ENCODE measurements around the gene SLC2A13.
A peak's percentile ranks its signal among the peaks of the same experiment; 100 is the strongest.
"Not testable (repeated sequence)": the region's sequence is repeated elsewhere in the genome, so short reads cannot be mapped to it uniquely, and the experiment has no call there.

Gene SLC2A13

DNA sequence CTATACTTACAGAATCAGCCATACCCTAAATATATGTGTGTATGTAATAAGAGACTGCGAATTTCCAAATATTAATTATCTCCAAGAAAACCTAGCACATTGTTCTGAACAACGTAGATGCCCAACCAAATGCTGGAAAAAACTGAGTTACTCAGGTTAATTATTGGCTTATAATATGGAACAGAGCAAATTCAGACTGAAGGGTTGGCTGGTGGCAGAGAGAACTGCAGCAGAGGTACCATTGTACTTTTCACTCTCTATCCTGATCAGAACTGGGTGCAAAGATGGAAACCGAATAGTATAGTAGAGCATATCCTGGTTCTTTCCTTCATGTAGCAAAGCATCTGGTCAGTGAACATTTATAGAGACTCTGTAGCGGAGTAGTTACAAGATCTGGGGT lies 185.7 kb downstream of the SLC2A13 start:
- no peak for DNase-seq

DNA sequence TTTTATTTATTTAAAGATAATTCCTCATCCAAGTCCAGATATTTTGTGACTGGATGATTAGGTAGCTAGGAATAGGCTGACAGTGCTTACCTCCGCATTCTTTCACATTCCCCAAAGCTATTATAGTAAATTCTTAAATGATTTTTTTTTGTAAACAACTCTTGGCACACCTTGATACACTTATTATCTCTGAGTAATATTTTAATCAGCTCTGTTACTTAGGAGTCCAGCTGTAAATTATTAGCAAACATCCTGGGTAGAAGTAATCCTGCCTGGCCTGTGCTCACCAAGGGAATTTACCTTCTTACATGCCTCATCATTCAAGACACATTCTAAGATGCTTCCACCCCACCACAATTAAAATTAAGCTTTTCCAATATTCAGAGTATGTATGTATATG lies 186.1 kb downstream of the SLC2A13 start:
- no peak for DNase-seq

DNA sequence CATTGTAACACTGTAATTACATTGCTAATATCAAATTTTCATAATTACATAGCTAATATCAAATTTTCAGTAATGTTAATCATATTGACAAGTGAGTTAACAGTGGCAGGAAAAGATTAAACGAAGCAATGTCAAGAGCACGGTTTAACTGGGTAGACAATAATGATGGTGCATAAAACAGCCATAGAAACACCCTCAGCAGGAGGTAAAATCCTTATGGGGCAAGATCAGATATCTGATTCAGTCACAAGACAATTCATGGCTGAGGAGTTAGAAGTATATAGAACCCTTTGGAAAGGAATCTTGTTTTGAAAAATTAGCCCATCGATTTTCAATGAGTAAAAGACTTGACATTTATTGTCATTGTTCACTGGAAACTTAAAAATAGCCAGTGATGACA lies 190.6 kb downstream of the SLC2A13 start:
- DNase-seq = no peak

DNA sequence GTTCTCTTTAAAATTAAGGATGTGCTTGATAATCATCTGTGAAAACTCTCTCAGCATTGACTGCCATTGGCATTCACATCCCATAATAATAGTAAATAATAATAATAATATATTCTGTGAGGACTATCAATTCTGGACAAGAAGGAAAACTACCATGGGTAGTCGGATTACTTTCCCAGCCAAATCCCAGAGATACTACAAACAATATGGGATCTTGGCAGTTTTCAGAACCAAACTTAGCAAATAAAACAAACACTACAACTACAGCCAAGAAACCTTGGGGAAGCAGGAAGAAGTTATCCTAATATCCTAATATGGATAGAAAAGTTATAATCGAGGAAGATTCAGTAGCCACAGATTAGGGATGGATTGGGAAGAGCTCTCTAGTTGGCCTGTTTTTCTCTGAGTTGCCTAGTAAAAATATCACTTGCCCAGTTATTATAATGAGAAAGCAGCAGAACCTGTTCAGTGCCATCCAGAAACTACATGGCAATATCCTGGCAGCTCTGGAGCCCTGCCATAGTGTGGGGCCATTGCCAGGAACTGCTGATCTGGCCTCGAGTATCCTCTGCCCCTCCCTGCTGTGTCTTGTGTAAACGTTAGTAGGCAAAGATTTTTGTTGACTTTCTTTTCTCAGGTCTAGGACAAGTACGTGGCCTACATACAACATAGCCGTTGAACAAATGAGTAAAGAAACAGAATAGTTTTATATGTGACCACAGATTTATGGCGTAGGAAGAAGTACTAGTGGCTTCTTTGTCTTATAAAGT lies 193.5 kb downstream of the SLC2A13 start:
- no peak for DNase-seq

DNA sequence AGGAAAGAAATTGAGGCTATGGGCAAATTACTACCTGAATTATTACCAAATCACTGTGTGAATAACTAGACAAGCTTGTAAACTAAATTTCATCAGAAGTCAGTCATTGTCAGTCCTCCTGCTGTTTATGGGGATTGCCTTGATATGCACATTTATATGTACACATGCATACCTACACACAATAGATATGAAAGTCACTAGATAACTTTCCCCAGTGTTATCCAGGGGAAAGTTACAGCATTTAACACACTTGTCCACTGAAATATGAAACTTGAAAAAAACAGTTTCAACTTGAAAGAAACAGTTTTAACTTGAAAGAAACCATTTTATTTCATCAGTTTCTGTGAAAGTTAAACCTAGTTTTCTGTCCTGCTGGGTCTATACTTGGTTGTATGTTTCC lies 199.6 kb downstream of the SLC2A13 start:
- no peak for DNase-seq

DNA sequence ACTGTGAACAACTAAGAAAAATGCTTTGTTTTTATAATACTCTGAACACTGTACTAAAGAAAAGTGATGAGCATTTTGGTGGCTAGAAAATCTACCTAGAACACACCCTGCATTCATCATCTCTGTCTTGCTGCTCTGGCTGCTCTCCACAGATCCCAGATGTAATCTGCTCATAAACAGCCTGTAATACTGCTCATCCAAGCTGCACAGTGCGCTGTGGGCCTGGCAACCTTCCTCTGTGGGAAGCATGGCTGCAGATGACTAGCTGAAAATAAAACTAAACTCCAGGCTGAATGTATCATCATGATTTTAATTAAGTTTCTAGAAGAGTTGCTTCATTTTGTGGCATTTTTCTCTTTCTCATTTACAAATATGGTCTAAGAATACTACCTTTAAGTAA lies 200.7 kb downstream of the SLC2A13 start:
- peak; percentile 35 for DNase-seq

DNA sequence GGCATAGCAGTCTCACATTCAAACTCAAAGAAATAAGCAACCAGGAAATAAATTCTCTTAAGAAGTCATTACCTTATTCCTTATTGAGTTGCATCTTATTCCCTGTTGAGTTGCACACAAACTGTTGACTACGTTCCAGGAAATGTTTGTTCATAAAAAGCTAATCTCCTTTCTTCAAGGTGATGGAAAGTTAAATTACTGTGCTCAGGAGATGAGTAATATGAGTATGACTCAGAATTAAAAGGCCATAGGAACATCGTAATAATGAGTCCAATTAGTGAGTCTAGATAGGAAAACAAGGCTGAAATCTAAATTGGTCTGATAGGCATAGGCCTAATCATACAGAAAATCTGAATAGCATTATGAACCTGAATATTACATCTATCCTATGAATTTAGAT lies 203.1 kb downstream of the SLC2A13 start:
- DNase-seq = peak; percentile 1

DNA sequence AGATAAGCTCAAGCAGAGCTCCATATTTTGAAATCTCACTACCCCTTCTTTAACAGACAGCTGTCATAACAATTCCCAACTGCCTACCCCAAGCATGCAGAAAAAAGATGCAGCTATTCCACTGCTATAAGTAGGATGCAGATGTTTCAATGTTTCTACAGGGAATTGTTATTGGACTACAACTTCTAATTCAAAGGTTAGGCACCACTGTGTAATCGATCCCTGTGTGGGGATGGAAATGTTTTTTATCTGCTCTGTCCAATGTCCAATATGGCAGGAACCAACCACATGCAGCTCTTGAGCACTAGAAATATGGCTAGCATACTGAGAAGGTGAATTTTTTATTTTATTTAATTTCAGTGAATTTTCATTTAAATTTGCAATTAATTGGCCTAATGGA lies 208.6 kb downstream of the SLC2A13 start:
- no peak for DNase-seq

DNA sequence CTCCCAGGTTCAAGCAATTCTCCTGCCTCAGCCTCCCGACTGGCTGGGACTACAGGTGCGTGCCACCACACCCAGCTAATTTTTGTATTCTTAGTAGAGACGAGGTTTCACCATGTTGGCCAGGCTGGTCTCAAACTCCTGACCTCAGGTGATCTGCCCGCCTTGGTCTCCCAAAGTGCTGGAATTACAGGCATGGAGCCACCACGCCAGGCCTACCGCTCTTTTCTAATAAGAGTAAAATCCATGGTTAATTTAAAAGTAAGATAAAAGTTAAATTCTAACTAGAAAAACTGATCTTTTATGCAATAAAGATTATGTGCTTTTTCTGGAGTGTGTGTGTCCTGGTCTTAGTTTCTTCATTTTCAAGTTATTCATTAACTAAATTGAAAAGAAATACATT lies 212.5 kb downstream of the SLC2A13 start:
- not testable (repeated sequence) for DNase-seq

DNA sequence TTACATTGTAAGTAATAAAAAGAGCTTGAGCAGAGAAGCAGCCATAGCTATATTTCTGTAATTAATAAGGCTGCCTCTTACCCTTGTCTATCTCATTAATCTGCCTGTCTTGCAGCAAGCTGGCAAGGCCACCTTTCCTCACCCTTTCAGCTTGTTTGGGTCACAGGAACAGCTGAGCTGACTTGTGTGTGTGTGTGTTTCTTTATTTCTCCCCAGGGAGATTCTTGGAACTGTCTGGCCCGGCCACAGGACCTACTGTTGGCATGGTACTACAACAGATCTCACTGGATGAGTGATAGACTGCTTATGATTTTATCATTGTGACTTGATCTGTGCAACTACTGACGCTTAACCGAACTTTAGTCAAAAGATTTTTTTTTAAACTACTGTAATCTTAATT lies 213.7 kb downstream of the SLC2A13 start:
- no peak for DNase-seq

DNA sequence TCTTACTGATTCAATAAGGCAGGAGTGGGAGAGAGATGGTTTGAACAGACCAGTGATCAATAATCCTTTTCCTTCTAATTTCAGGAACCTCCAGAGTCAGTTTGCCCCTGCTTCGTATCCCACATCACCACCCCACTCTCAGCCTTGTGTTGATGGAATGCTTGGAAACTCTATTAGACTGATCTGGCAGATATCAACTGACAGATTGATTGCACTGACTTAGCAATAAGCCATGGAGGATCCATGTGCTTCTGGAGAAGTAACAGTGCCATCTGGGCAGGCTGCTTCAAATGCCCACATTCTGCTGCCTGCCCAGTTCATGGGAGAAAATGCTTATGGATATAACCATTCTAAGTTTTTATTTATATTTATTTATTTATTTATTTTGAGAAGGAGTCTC lies 218.0 kb downstream of the SLC2A13 start:
- no peak for DNase-seq

DNA sequence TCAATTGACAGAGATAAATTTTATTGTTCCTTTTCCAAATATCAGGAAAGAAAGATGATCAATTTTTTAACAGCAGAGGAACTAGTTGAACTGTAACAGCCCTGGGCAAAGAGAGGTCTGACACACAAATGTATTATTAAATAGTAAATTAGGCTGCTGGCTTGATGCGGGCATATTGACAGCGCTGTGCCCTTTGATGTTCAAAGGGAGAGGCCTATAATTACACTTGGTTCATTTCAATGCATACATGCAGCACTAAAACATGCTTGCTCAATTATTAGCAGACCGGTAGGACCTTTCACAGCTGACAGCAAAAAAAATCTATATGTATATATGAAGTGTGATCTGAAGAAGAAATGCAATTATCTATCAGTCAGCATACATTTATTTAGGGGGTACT lies 219.8 kb downstream of the SLC2A13 start:
- DNase-seq = no peak

DNA sequence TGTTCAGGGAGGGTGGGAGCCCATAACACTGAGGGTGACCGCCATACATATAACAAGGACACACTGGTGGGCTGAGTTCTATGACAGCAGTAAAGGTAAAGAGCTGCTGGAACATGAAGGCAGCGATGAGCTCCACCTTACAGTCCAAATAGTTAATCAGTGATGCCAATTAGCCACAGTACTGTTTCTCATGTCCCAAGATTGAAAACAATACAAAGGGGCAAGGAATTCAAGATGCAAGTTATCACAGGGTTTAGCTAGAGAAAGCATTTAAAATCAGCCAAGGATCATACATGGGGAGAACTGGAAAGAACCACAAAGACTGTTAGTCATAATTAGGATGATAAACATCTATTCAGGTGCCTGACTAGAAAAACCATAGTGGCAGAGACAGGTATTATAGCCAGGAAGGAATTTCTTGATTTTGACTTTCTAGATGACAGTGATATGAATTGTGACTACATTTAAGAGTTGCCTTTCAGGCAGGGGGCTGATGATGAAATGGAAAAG lies 221.2 kb downstream of the SLC2A13 start:
- DNase-seq = no peak

DNA sequence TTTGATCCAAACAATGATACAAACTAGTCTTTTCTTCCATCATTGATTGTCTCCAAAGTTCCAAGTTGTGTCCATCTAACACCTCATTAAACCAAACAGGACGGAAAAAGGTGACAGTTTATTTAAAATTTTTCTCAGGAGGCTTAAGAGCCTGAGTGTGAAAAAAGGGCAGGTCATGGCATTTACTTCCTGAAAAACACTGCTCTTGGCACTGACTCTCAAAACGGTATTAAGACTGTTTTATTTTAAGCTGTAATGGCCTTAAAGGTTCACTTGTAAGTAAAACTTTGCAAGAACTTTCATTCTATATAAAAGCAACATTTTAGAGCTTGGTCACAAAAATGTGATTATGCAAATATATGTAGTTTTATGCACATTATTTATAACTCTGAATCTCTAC lies 222.5 kb downstream of the SLC2A13 start:
- DNase-seq = no peak

DNA sequence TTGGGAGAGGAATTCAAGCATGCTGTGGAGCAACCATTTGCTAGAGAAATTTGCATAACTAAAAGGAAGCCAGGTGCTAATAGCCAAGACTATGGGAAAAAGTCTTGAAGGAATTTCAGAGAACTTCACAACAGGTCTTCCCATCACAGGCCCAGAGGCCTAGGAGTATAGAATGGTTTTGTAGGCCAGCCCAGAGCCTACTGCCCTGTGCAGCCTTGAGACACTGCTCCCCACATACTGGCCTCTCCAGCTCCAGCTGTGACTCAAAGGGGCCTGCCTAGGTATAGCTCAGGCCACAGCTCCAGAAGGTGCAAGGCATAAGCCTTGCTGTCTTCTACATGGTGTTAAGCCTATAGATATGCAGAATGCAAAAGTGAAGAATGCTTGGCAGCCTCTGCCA lies 227.1 kb downstream of the SLC2A13 start:
- no peak for DNase-seq

DNA sequence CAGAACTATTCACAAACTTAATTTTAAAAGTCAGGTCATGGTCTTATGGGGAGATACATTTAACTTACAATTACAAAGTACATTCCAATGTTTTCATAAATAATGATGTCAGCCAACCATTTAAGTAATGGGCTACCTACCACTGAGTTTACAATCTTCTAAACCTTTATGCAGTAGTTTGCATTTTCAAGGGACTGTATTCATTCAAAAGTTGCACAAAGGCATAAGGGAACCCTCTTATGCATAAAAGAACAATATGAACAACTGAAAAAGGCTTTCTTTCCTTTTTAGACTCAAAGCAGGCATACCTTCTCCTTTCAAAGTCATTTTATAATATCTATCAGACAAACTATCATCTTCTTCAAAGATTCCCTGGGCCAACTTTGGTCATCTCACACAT lies 230.2 kb downstream of the SLC2A13 start:
- no peak for DNase-seq

DNA sequence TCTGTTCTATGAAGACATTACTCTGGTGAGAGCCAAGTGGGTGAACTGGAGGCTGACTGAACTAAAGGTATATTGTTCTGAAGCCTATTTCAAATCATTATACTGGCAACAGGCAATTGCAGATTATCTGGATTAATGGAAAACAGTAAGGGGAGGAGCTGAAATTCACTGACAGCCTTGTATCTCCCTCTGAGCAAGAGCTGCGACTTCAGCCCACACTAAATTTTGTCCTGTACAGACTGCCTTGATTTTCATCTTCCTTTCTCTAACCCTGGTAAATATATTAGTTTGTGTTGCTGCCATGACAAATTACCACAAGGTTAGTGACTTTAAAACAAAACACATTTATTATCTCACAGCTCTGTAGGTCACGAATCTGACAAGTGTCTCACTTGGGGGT lies 231.1 kb downstream of the SLC2A13 start:
- DNase-seq = no peak

DNA sequence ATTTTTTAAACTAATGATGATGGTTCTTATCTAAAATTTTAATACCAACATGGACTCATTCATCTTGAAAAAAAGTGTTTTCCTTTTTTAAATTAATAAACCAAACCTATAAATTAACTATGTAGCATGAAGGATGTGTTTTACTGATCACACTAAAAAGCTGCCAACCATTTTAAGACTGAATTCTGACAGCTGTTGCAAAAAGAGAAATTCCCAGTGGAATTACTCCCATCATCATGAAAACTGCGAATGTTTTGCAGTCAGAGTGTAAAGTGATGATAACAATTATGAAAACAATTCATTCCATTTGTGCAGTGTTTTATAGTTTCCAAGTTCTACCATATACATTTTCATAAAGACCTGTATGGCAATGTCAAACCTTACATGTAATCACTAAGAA lies 232.8 kb downstream of the SLC2A13 start:
- DNase-seq = no peak

DNA sequence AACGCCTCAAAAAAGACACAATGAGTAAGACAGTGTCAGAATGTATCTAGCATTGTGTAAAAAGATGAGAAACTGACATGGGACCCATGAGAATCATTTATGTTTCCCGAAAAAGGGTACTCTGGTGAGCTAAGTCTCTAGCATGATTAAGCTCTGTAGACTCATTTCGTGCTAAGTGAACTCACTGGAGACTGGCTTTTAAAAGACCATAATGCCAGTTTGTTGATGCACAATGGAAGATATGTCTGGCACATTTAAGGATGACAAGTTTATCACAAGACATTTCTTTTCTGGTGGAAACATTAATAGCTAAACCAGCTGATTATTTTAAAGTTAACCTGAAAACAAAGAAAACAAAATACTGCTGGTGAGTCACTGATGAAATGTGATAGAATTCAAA lies 233.5 kb downstream of the SLC2A13 start:
- DNase-seq = no peak

DNA sequence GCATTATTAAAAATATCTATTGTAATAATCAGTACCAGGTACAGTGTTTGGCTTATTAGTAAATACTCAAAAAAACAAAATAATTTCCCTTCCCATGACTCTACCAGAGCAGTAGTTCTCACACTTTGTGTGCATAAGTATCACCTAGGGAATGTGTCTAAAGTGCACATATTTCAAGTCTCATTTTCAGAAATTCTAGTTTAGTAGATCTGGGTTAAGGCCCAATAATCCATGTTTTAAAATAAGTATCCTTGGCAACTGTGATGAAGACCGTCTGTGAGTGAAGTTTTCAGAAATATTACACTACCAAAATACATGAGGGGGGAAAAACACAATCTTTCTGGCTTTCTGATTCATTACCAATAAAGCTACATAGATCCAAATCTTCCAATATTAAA lies 237.6 kb downstream of the SLC2A13 start:
- no peak for DNase-seq

DNA sequence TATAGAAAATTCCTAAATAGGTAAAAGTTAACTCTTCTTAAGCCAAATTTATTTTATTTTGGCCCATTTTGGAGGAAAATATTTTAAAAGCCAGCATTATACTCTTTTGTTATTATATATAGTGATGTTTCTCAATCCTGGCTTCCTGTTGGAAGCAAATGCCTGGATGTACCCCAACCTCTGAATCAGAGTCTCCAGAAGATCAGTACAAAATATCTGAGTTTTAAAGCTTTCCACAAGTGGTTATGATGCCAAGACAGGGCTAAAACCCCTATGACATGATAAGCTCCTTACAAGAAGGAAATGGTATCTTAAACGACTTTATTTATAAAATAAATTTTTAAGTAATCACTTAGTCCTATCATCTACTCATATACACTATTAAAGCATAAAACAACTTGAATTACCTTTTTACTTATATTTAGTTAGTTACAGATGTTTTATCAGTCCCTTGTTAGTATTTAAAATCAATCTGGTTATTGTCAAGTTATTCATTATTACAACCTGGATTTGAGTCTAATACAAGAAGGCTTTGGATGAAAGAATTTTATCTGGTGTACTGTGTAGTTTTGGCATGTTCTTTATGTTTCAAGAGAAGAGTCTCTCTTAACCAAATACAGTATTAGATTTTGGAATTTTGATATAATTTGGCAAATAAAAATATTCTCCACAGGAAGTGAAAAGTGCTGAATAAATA lies 238.1 kb downstream of the SLC2A13 start:
- DNase-seq = no peak

DNA sequence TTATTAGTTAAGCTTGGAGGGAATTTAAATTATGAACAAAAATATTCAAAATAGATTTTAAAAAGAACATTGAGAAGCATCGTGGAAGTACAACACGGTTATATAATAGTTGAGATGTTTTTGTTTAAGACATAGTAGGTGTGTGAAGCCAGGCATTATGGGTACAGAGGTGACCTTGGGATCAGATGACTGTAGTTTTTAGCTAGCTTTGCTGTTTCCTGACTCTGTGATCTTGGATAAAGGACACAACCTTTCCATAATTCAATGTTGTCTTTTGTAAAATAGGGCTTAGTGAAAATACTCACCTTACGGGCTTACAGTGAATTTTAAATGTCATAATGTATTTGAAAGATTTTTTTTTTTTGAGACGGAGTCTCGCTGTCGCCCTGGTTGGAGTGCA lies 239.7 kb downstream of the SLC2A13 start:
- no peak for DNase-seq

DNA sequence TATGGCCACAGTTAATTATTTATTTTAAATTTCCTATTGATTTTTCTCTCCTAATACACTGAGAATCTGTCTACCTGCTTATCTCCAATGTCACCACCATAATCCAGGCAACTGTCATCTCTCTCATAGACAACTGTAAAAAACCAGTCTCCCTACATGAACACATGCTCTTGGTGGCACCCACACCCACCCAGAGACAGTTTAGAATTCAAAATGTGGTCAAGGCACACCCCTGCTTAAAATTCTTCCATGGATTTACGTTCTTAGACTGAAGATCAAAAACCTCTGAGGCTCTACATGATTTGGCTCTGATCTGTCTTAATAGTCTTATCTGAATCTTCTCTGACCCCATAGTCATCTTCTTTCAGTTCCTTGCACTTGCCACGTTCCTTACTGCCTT lies 245.2 kb downstream of the SLC2A13 start:
- no peak for DNase-seq

DNA sequence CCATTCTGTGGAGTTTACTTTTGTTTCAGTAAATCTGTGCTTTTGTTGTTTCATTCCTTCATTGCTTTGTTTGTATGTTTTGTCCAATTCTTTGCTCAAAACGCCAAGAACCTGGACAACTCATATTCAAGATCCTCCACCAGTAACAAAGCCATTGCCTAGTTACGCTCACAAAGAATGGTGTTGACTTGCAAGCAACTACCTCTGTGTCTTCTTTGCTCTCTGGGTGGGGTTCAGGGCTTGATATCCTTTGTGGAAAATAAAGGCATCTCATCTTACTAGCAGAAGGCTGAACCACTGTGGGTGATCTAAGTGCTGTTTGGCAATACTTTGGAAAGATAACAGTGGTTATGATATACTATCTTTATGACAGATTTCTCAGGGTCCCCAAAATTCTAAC lies 252.9 kb downstream of the SLC2A13 start:
- DNase-seq = no peak

DNA sequence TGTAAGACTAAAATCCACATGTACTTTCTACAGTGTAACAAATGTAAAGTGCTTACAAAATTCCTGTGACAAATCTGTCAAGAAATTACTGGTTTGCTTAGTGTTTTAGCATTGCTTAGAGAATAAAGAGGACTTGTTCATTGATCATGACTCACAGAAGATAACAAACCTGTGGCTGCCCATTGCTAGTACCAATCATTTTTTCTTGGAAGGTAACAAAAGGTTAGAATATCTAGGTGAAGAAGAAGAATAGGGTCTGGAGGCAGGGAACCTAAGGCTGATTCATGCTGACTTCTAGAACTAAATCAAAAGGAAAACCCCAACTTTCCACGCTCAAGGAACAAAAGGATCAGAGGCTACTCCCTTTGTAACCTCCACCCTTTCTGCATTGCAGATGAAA lies 253.5 kb downstream of the SLC2A13 start:
- DNase-seq = no peak
